ENCODE measurements around the gene FANCD2.
"Not testable (repeated sequence)": the region's sequence is repeated elsewhere in the genome, so short reads cannot be mapped to it uniquely, and the experiment has no call there.

Gene FANCD2

DNA sequence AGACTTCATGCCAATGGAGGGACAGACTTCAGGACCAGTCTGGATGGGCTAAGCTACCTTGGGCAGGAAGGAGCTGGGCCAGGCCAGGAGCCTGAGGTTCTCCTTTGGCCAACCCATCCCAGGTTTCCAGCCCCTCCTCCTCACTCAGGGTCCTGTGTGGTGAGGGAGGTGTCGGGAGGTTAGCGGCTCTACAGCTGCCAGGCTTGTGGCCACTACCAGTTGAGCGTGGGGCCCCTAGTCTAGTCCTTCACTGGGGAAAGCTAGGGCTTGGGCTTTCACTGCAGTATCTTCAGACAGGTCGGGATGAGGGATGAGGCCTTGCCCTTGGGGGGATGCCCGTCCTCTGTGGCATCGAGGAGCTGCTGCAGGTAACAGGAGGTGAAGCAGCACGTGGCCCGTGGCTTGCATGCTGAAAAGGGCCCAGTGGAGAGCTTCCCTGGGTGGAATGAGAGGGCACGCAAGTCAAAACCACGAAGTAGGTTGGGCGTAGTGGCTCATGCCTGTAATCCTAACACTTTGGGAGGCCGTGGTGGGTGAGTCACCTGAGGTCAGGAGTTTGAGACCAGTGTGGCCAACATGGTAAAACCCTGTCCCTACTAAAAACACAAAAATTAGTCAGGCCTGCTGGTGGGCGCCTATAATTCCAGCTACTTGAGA is 8.5 kb upstream of the FANCD2 start:
- Histone ChIP-seq H3K27ac (peak overlapping the region in 1 of 2 donors; percentile 21), H3K4me3 (no peak overlapping the region)
- TF ChIP-seq, protein P1, sequence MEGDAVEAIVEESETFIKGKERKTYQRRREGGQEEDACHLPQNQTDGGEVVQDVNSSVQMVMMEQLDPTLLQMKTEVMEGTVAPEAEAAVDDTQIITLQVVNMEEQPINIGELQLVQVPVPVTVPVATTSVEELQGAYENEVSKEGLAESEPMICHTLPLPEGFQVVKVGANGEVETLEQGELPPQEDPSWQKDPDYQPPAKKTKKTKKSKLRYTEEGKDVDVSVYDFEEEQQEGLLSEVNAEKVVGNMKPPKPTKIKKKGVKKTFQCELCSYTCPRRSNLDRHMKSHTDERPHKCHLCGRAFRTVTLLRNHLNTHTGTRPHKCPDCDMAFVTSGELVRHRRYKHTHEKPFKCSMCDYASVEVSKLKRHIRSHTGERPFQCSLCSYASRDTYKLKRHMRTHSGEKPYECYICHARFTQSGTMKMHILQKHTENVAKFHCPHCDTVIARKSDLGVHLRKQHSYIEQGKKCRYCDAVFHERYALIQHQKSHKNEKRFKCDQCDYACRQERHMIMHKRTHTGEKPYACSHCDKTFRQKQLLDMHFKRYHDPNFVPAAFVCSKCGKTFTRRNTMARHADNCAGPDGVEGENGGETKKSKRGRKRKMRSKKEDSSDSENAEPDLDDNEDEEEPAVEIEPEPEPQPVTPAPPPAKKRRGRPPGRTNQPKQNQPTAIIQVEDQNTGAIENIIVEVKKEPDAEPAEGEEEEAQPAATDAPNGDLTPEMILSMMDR (IDR thresholded peaks at IDR 0.05), result no peak
- DNase-seq (ENCODE audit: low spot score), result no peak

DNA sequence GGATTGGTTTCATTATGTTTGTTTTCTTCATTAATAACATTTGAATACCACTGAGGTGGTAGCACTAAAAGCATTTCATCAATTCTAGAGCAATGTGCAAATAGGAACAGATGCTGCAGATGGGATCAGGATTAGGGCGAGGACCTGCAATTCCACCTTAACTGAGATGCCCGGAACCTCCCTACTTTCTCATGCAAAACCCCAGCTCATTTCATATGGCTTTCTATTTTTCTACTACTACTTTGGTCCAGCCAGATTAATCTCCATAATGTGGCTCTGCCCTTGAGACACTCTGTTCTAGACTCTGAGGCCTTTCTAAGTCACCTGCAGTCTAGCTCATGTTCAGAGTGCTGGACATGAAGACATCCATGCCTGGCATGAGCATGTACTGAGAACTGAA is 7.4 kb upstream of the FANCD2 start:
- not testable (repeated sequence) for H3K4me3 ChIP-seq; DNase-seq (ENCODE audit: low spot score); H3K27ac ChIP-seq

DNA sequence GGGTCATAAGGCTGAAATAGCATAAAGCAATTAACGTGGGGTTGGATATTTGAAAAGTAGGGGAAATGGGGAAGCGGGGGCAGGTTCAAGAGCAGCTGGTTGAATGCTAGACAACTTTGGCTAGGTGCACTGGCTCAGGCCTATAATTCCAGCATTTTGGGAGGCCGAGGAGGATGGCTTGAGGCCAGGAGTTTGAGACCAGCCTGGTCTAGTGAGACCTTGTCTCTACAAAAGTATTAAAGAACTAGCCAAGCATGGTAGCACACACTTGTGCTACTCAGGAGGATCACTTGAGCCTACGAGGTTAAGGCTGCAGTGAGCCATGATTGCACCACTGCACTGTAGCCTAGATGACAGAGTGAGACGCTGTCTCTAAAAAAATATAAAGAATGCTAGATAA is 6.9 kb upstream of the FANCD2 start:
- DNase-seq (ENCODE audit: low spot score), result no peak
- H3K4me3 ChIP-seq, result no peak overlapping the region
- no peak overlapping the region for H3K27ac ChIP-seq
- TF ChIP-seq, protein P1 (IDR thresholded peaks at IDR 0.05), result no peak

DNA sequence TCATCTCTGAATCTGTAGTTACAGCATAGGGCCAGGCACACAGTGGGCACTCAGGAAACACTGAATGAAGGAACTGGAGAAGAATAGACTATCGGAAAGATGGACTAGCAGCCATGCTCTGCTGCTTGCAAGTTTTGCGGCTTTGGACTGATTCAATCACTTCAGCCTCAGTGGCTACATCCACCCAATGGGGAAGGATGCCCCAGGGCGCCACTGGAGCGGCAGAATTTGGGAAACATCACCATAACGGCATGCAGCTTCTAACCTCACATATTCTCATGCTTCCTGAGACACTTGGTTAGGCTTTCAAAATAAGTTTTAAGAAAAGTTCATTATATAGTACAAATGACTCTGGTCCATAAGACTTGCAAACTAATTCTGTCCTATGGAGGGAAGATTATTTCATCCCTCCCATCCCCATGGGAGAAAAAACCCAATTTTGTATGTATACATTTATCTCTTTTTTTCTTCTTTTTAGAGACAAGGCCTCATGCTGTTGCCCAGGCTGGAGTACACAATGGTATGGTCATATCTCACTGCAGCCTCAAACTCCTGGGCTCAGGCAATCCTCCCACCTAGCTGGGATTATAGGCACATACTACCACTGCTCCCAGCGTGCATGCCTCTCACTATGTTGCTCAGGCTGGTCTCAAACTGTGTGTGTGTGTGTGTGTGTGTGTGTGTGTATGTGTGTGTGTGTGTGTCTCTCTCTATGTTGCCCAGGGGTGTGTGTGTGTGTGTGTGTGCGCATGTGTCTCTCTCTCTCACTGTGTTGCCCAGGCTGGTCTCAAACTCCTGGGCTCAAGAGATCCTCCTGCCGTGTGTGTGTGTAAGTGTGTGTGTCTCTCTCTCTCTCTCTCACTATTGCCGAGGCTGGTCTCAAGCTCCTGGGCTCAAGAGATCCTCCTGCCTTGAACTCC is 4.1 kb upstream of the FANCD2 start:
- H3K27ac ChIP-seq, result no peak overlapping the region
- TF ChIP-seq, protein P1 (IDR thresholded peaks at IDR 0.05), result no peak
- no peak overlapping the region for H3K4me3 ChIP-seq
- no peak for DNase-seq (ENCODE audit: low spot score)

DNA sequence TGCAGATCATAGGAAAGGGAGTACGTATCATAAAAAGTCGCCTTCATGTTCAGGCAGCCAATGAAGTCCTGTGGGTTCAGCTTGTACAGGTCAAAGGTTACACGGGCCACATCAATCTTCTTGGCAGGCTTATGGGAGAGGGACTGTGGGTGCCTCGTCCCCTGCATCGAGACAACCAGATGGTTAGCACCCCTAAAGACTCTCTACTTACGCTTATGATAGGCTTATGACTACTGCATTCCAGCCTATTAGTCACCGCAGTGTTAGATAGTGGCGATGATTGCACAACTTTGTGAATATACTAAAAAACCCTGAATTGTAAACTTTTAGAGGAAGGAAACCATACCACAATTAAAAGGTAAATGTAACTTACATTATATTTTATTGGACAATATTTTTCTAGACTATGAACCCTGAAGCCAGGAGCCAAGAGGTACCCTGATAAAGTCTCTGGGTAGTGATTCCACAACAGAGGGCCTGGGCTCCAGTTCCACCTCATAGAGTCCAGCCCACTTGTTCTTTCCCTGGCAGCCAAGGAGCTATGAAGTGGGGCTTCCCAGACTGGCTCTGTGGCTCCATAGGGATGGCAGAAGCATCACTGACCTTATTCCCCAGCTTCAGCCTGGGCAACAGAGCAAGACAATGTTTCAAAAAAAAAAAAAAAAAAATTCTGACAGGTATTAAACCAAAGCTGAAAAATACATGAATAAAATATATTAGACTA is 2.5 kb upstream of the FANCD2 start:
- no peak for DNase-seq (ENCODE audit: low spot score)
- TF ChIP-seq, protein P1 (IDR thresholded peaks at IDR 0.05), result no peak
- Histone ChIP-seq H3K4me3 (no peak overlapping the region), H3K27ac (peak overlapping the region in 1 of 2 donors; percentile 68)

DNA sequence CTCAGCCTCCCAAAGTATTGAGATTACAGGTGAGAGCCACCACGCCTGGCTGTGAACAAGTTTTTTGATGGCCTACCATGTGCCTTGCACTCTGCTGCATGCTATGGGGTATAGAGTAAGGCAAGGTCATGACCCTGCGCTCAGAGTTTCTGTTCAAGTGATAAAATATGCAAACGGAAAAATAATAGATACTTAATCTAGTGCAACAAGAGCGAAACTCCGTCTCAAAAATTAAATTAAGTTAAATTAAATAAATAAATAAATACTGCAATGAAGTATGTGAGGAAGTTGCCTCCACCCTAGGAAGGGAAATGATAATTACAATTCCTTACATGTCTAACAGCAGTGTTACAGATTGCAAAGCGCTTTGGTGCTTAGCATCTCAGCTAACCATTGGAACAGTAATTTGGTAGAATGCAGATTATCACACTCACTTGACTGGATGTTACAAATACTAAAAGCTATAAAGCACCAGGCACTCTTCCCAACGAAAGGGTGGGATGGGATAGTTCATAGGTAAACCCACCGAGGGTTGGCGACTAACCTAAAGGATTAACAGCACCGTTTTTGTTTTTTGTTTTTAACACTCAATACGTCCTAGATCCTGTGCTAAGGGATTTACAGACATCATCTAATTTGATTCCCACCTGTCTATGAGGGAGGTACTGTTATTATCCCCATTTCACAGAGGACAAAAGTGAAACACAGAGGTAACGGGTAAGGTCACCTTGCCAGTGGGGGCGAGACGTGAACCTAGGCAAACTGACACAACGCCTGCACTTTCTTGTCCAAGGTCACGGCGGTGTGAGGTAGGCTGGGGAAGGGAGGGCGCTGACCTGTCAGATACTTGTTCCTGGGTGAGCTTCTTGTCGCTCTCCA is 793 bp upstream of the FANCD2 start:
- no peak for DNase-seq (ENCODE audit: low spot score)
- H3K27ac ChIP-seq, result peak overlapping the region; percentile 35 to 86
- TF ChIP-seq, protein P1 (IDR thresholded peaks at IDR 0.05), result no peak
- peak overlapping the region; percentile 96 for H3K4me3 ChIP-seq
